Esophagus (tissue), 2 donors: ENCODE measurements around the gene ERC1. TPM values are rescaled to one million over a fixed set of nuclear protein-coding genes. Genes with fewer than 3 reads are reported as not detected.

ENCODE experiments used
- H3K27ac ChIP-seq, 2 donors: one replicate each; pipeline ENCODE4 v1.5.1; 2013; ENCODE audit warnings: low read depth in 2 of 2, mild to moderate bottlenecking in 2 of 2, inconsistent platforms in 1 of 2, low read length in 1 of 2, moderate library complexity in 1 of 2
- H3K27me3 ChIP-seq, 2 donors: one replicate each; pipeline ENCODE4 v1.6.1; 2013; ENCODE audit warnings: low read length in 2 of 2, control low read depth in 1 of 2, mild to moderate bottlenecking in 1 of 2; ENCODE audit not compliant: insufficient read depth in 2 of 2, control insufficient read depth in 1 of 2
- H3K36me3 ChIP-seq, 2 donors: one replicate each; pipeline ENCODE4 v1.6.1; 2013; ENCODE audit warnings: low read length in 1 of 2; ENCODE audit not compliant: control insufficient read depth in 2 of 2, insufficient read depth in 2 of 2
- H3K4me1 ChIP-seq, 2 donors: one replicate each; pipeline ENCODE4 v1.6.1; 2013; ENCODE audit warnings: low read length in 1 of 2; ENCODE audit not compliant: control insufficient read depth in 2 of 2, insufficient read depth in 2 of 2
- H3K4me3 ChIP-seq, 2 donors: one replicate each; pipeline ENCODE4 v1.5.1; 2013; ENCODE audit warnings: low read length in 2 of 2, mild to moderate bottlenecking in 2 of 2, low read depth in 1 of 2, moderate library complexity in 1 of 2
- H3K9me3 ChIP-seq, 2 donors: one replicate each; pipeline ENCODE4 v1.6.1; 2013; ENCODE audit warnings: mild to moderate bottlenecking in 2 of 2, low read depth in 1 of 2, low read length in 1 of 2, moderate library complexity in 1 of 2; ENCODE audit not compliant: control insufficient read depth in 2 of 2, insufficient read depth in 1 of 2
- WGBS, 2 donors: extraction: QIAGEN DNeasy Blood & Tissue Kit; methylation state at CpG; one replicate each; pipeline ENCODE4 v1.1.7; 2013; 5-methylcytosine and 5-hydroxymethylcytosine counted together
- polyA plus RNA-seq, 2 donors: library from polyadenylated mRNA; stranded (reverse); fragments of 200-250 nt; gene quantifications; one replicate each; pipeline ENCODE4 v1.2.3, GENCODE V29; 2013
- donor health status: healthy with polysubstance abuse.
- donor health status: Bipolar disorder and iron deficiency.

ERC1 gene
- polyA plus RNA-seq, 2 donors: 6.4 to 8.7 TPM

DNA sequence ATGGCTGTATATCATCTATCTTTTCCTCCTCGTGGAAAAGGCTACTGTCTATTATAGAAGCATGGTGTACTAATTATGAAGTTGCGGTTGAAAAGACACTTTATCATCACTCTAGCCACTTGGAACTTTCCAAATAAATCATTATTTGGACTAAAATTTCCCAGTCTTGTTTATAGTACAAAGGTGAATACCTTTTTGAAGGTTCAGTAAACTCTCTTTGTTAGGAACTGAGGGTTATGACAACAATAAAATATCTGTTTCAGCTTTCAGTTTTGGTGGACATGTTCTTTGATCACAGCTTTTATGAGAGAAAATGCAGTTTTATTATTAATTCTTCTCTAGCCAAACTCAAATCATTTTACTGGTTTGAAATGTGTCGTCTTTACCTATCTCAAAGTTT, 386.7 kb downstream of the ERC1 start:
- H3K27ac ChIP-seq: no peak overlapping the region
- no peaks in the 10 kb centered on the region for H3K9me3 ChIP-seq
- H3K27me3 ChIP-seq: no peaks in the 10 kb centered on the region
- H3K4me1 ChIP-seq: no peaks in the 10 kb centered on the region
- H3K4me3 ChIP-seq: no peak overlapping the region
- WGBS, 2 donors: 82 to 88% methylated on average over 3 of the region's 3 CpGs
- peaks cover 0 to 6% of the 10 kb centered on the region in 2 donors for H3K36me3 ChIP-seq

DNA sequence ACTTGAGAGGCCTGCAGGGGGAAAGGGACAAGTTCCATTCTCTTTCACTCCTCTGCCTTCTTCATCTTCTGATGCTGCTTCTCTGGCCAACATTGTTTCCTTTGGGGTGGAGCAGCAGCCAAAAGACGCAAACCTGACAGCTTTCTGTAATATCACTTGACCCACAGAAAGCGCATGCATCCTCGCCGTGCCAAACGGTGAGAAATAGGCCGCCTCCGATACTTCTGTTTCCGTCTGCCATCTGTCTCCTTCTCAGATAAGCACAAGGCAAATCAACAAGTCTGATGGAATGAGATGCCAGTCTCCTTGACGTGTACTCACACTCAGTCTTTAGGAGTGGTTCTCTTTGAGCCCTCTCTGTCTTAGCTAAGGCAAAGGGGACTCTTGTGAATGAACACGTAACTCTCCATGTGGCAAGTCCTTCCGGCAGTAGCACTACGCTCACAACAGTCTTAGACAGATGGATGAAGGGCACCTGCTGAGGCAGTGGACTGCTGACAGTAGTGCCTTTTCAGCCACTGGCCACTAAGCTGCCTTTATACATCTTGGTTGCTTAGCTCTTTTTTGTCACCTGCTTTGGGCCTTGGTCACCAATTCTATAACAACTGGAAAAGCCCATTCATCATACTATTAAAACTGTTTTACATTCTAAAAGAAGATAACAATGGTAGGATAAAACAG, 389.3 kb downstream of the ERC1 start:
- H3K36me3 ChIP-seq: peaks cover 0 to 3% of the 10 kb centered on the region in 2 donors
- no peak overlapping the region for H3K27ac ChIP-seq
- no peaks in the 10 kb centered on the region for H3K9me3 ChIP-seq
- H3K27me3 ChIP-seq: no peaks in the 10 kb centered on the region
- 91 to 93% methylated on average over 12 of the region's 12 CpGs for WGBS, 2 donors
- H3K4me1 ChIP-seq: no peaks in the 10 kb centered on the region
- H3K4me3 ChIP-seq: no peak overlapping the region

DNA sequence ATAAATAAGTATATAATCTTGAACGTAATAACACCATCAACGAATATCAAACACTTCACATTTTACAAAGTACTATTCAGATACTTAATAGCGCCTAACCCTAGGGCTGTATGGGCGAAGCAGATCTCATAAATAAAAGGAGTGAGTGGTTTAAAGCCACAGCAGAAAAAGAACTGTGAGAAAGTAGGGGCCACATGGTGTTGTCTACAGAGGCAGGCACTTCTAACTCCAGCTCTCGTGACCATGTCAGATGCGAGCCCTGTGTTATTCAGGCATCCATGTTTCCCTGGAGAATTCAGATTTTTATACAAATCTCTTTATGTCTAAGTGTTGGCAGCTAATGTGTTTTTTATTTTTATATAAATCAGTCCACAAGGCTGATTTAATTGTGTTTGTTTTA, 391.1 kb downstream of the ERC1 start:
- no peaks in the 10 kb centered on the region for H3K36me3 ChIP-seq
- H3K9me3 ChIP-seq: no peaks in the 10 kb centered on the region
- H3K4me1 ChIP-seq: no peaks in the 10 kb centered on the region
- H3K4me3 ChIP-seq: no peak overlapping the region
- no peaks in the 10 kb centered on the region for H3K27me3 ChIP-seq
- 80 to 93% methylated on average over 6 of the region's 6 CpGs for WGBS, 2 donors
- H3K27ac ChIP-seq: no peak overlapping the region

DNA sequence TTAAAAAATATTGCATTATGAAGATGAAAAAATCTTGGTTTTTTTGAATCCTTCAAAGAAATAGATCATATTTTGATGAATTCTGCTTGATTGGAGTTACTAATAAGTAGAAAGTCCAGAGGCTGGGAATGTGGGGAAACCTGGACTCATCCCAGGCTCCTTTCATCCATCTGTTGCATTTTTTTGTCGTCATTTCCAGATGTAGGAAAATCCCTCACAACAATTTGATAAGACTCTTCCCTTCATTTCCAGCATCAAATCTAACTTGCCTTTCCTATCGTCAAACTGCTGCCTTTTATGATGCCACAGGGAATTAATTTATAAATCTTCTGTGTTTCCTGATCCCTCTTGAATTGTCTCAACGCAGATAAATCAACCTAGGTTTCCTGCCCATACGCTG, 391.8 kb downstream of the ERC1 start:
- peaks cover 0 to 5% of the 10 kb centered on the region in 2 donors for H3K36me3 ChIP-seq
- 47 to 67% methylated on average over 4 of the region's 4 CpGs for WGBS, 2 donors
- no peaks in the 10 kb centered on the region for H3K27me3 ChIP-seq
- no peak overlapping the region for H3K27ac ChIP-seq
- H3K4me1 ChIP-seq: no peaks in the 10 kb centered on the region
- no peak overlapping the region for H3K4me3 ChIP-seq
- H3K9me3 ChIP-seq: no peaks in the 10 kb centered on the region

DNA sequence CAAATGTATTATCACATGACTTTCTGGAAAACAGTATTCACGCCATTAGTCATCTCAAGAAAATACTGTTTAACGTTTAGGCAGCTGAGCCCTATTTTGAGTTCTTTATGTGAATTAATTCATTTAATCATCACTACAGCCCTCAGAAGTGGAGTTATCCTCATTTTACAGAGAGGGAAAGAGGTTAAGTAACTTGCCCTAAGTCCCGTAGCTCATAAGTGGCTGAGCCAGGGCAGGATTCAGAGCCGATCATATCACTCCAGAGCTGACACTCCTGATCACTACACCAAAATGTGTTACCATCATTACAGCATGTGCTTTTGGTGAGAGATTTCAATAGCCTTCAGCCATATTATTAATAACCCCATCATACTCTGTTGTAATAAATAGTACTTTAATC, 392.7 kb downstream of the ERC1 start:
- no peak overlapping the region for H3K4me3 ChIP-seq
- H3K36me3 ChIP-seq: peaks cover 0 to 5% of the 10 kb centered on the region in 2 donors
- no peaks in the 10 kb centered on the region for H3K4me1 ChIP-seq
- WGBS, 2 donors: 80 to 82% methylated on average over 4 of the region's 4 CpGs
- H3K27ac ChIP-seq: no peak overlapping the region
- no peaks in the 10 kb centered on the region for H3K27me3 ChIP-seq
- no peaks in the 10 kb centered on the region for H3K9me3 ChIP-seq

GRCh38 chr12:1384910-1385309, 393.9 kb downstream of the ERC1 start:
- Histone ChIP-seq H3K9me3 (no peaks in the 10 kb centered on the region), H3K27ac (no peak overlapping the region), H3K4me3 (no peak overlapping the region), H3K36me3 (peaks cover 0 to 5% of the 10 kb centered on the region in 2 donors), H3K4me1 (no peaks in the 10 kb centered on the region), H3K27me3 (no peaks in the 10 kb centered on the region)
- WGBS, 2 donors: 69 to 82% methylated on average over 4 of the region's 4 CpGs

DNA sequence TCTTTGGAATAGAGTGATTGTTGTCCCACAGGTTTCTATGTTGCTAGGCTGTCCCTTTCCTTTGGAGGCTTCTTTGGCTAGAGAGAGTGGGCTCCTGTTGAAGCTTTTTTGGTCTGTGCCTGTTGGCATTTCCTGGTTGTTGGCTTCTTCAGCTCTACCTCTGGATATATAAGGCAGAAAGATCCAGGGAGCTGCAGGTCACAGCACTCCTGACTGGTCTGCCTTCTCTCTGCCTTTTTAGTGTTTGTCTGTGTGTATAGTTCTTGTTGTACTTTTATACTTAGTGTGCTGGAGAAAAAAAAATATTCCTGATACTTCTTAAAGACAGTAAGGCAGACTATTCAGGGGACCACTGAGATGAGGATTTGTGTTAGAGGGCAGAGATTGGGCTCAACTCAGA, 400.7 kb downstream of the ERC1 start:
- H3K9me3 ChIP-seq: no peaks in the 10 kb centered on the region
- H3K4me1 ChIP-seq: no peaks in the 10 kb centered on the region
- H3K27me3 ChIP-seq: no peaks in the 10 kb centered on the region
- no peak overlapping the region for H3K27ac ChIP-seq
- H3K4me3 ChIP-seq: no peak overlapping the region
- peaks cover 0 to 8% of the 10 kb centered on the region in 2 donors for H3K36me3 ChIP-seq

- no peak overlapping the region for H3K27ac ChIP-seq
- no peaks in the 10 kb centered on the region for H3K9me3 ChIP-seq
- no peaks in the 10 kb centered on the region for H3K27me3 ChIP-seq
- 88 to 94% methylated on average over 4 of the region's 4 CpGs for WGBS, 2 donors
- no peaks in the 10 kb centered on the region for H3K4me1 ChIP-seq
- H3K36me3 ChIP-seq: peaks cover 0 to 3% of the 10 kb centered on the region in 2 donors
- no peak overlapping the region for H3K4me3 ChIP-seq
These were observed 404.5 kb downstream of the ERC1 start for GRCh38 chr12:1395421-1395955.

- H3K4me3 ChIP-seq: no peak overlapping the region
- WGBS, 2 donors: 95 to 97% methylated on average over 3 of the region's 3 CpGs
- no peaks in the 10 kb centered on the region for H3K9me3 ChIP-seq
- no peaks in the 10 kb centered on the region for H3K4me1 ChIP-seq
- no peak overlapping the region for H3K27ac ChIP-seq
- H3K27me3 ChIP-seq: no peaks in the 10 kb centered on the region
- no peaks in the 10 kb centered on the region for H3K36me3 ChIP-seq
These were observed 407.6 kb downstream of the ERC1 start for GRCh38 chr12:1398673-1399072.

GRCh38 chr12:1401891-1402290, 410.9 kb downstream of the ERC1 start:
- Histone ChIP-seq H3K27me3 (no peaks in the 10 kb centered on the region), H3K4me1 (no peaks in the 10 kb centered on the region), H3K4me3 (no peak overlapping the region), H3K9me3 (no peaks in the 10 kb centered on the region), H3K36me3 (no peaks in the 10 kb centered on the region), H3K27ac (no peak overlapping the region)
- 99% methylated on average over 3 of the region's 3 CpGs for WGBS, 2 donors
